ENCODE results near the gene SLC9A3.

DNA sequence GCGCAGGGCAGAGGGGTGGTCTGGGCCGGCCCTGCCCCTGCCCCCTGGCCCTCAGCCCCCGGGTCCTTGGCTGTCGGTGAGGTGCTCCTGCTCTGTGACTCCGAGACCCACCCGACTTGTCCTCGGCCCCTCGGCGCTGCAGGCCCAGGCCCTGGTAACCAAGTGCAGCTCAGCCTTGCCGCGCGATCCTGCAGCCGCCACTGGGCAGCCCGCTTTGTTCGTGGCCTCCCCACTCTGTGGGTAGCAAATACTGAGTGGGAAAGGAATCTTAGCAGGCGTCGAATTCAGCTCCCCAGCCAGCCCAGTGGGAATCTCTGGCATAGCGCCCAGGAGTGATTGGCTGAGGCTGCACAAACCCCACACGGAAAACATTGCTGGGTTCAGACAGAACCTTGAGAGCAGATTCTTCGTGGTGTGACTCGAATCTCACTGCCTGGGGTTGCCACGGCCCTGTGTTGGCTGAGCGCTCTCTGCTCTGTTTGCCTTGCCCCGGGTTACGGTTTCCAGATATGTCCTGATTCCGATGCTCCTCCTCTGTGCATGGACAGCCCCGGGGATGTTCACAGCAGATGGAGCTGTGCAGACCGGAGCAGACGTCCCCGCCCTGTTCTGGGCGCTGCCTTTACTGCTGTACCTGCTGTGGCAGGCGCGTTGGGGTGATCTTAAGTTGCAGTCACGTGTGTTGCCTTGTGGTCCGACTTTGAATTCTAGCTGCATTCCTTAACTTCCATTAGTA, 94.6 kb downstream of the SLC9A3 start:
- TF ChIP-seq, protein P1, sequence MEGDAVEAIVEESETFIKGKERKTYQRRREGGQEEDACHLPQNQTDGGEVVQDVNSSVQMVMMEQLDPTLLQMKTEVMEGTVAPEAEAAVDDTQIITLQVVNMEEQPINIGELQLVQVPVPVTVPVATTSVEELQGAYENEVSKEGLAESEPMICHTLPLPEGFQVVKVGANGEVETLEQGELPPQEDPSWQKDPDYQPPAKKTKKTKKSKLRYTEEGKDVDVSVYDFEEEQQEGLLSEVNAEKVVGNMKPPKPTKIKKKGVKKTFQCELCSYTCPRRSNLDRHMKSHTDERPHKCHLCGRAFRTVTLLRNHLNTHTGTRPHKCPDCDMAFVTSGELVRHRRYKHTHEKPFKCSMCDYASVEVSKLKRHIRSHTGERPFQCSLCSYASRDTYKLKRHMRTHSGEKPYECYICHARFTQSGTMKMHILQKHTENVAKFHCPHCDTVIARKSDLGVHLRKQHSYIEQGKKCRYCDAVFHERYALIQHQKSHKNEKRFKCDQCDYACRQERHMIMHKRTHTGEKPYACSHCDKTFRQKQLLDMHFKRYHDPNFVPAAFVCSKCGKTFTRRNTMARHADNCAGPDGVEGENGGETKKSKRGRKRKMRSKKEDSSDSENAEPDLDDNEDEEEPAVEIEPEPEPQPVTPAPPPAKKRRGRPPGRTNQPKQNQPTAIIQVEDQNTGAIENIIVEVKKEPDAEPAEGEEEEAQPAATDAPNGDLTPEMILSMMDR (IDR thresholded peaks at IDR 0.05), result no peak
- TF ChIP-seq POLR2A (IDR thresholded peaks at IDR 0.05) (no peak), EP300 (IDR thresholded peaks at IDR 0.05) (no peak)
